Effector CD4-positive, alpha-beta T cell (primary cell): Measurements from ENCODE around the gene KCNQ1.

ENCODE experiments used
- DNase-seq: peaks from one replicate; pipeline ENCODE4 v3.0.0-alpha.2; 2020

The KCNQ1 gene

GRCh38 chr11:2728128-2728662, 283.4 kb downstream of the KCNQ1 start:
- no peak for DNase-seq

- no peak for DNase-seq
Observed at GRCh38 chr11:2728663-2729332, 284.0 kb downstream of the KCNQ1 start.

GRCh38 chr11:2729841-2730240, 285.0 kb downstream of the KCNQ1 start:
- no peak for DNase-seq

GRCh38 chr11:2730272-2731129, 285.7 kb downstream of the KCNQ1 start:
- DNase-seq: no peak

GRCh38 chr11:2731130-2732125, 286.6 kb downstream of the KCNQ1 start:
- DNase-seq: no peak

- no peak for DNase-seq
Observed at GRCh38 chr11:2732261-2732939, 287.6 kb downstream of the KCNQ1 start.

GRCh38 chr11:2732940-2733628, 288.3 kb downstream of the KCNQ1 start:
- no peak for DNase-seq

GRCh38 chr11:2734181-2735052, 289.6 kb downstream of the KCNQ1 start:
- DNase-seq: no peak

GRCh38 chr11:2735053-2735589, 290.3 kb downstream of the KCNQ1 start:
- no peak for DNase-seq

GRCh38 chr11:2736577-2737225, 291.9 kb downstream of the KCNQ1 start:
- no peak for DNase-seq

GRCh38 chr11:2737226-2737590, 292.4 kb downstream of the KCNQ1 start:
- no peak for DNase-seq

- no peak for DNase-seq
Observed at GRCh38 chr11:2737866-2738265, 293.1 kb downstream of the KCNQ1 start.

- no peak for DNase-seq
Observed at GRCh38 chr11:2738551-2739431, 294.0 kb downstream of the KCNQ1 start.

GRCh38 chr11:2739531-2740274, 294.9 kb downstream of the KCNQ1 start:
- no peak for DNase-seq

- no peak for DNase-seq
Observed at GRCh38 chr11:2740275-2740940, 295.6 kb downstream of the KCNQ1 start.

GRCh38 chr11:2741006-2741376, 296.2 kb downstream of the KCNQ1 start:
- DNase-seq: no peak
